SK-N-SH (cell line): Measurements from ENCODE around the gene C1orf35.

Source experiments
- CHD2 ChIP-seq: fragments of 150-350 bp; IDR thresholded peaks from 2 replicates; pipeline ENCODE4 v1.6.1; 2018; ENCODE audit warnings: low read length; ENCODE audit not compliant: partially characterized antibody
- EZH2phosphoT487 ChIP-seq: fragments of 200-600 bp; sonication (generic); IDR thresholded peaks from 2 replicates; pipeline ENCODE4 v1.6.1; 2017; ENCODE audit warnings: low read depth, mixed run types, mild to moderate bottlenecking, antibody characterized with exemption, moderate library complexity, borderline replicate concordance
- GATA2 ChIP-seq: sonication (generic); formaldehyde crosslinking; IDR thresholded peaks from 2 replicates; pipeline ENCODE4 v1.5.0; 2020; ENCODE audit warnings: mild to moderate bottlenecking, missing genetic modification reagents
- IRF3 ChIP-seq: fragments of 150-350 bp; IDR thresholded peaks from 2 replicates; pipeline ENCODE4 v1.6.1; 2016; ENCODE audit warnings: mild to moderate bottlenecking, low read depth, low read length
- MXI1 ChIP-seq: IDR thresholded peaks from 2 replicates; pipeline ENCODE4 v1.6.1; 2012; ENCODE audit warnings: mild to moderate bottlenecking, low read depth, low read length, improper control_type of control experiment
- PBX3 ChIP-seq: IDR thresholded peaks from 2 replicates; pipeline ENCODE4; 2012
- POLR2AphosphoS5 ChIP-seq: IDR thresholded peaks from 2 replicates; pipeline ENCODE4 v1.6.1; 2012; ENCODE audit warnings: low read depth, low read length
- RCOR1 ChIP-seq: fragments of 150-350 bp; IDR thresholded peaks from 2 replicates; pipeline ENCODE4 v1.6.1; 2017; ENCODE audit warnings: antibody characterized with exemption, low read length
- RFX5 ChIP-seq: IDR thresholded peaks from 2 replicates; pipeline ENCODE4 v1.6.1; 2012; ENCODE audit warnings: mild to moderate bottlenecking, improper control_type of control experiment, low read length
- SMC3 ChIP-seq: IDR thresholded peaks from 2 replicates; pipeline ENCODE4 v1.6.1; 2012; ENCODE audit warnings: low read depth, low read length, improper control_type of control experiment
- TF ChIP-seq, protein P1 (sequence below): fragments of 200-600 bp; sonication (generic); IDR thresholded peaks from 2 replicates; pipeline ENCODE4 v1.6.1; 2017; ENCODE audit warnings: antibody characterized with exemption, mild to moderate bottlenecking, moderate library complexity
- TF ChIP-seq, protein P2 (sequence below): IDR thresholded peaks from 2 replicates; pipeline ENCODE4 v1.4.0; 2012; ENCODE audit warnings: low read depth

DNA sequence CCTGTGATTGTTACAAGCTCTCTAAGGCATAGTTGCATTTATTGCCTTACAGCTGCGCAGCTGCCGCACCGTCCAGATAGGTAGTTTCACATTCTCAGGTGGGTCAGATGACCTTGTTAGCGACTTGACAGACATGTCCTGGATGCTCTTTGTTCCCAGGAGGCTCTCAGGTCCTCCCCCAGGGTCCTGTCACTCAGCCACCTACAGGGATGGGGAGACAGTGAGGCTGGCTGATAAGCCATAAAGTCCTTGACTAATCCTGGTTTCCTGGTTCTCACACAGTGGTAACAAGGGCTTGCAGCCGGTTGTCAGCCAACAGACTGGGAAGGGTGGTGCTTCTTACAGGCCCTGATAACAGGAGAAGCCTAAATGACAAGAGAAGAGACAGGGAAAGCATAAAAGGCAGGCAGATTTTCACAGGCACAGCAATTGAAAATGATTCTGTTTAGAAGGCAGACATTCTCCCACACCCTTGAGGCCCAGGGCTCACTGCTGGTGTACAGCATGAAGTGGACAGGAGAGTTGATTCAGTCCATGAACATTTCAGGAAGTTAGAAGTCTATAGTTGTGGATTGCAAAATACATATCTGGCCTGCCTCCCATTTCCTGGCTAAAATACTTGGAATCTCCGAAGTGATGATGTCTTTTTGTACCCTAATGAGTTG is 17.7 kb downstream of the C1orf35 start:
- TF ChIP-seq, protein P1, sequence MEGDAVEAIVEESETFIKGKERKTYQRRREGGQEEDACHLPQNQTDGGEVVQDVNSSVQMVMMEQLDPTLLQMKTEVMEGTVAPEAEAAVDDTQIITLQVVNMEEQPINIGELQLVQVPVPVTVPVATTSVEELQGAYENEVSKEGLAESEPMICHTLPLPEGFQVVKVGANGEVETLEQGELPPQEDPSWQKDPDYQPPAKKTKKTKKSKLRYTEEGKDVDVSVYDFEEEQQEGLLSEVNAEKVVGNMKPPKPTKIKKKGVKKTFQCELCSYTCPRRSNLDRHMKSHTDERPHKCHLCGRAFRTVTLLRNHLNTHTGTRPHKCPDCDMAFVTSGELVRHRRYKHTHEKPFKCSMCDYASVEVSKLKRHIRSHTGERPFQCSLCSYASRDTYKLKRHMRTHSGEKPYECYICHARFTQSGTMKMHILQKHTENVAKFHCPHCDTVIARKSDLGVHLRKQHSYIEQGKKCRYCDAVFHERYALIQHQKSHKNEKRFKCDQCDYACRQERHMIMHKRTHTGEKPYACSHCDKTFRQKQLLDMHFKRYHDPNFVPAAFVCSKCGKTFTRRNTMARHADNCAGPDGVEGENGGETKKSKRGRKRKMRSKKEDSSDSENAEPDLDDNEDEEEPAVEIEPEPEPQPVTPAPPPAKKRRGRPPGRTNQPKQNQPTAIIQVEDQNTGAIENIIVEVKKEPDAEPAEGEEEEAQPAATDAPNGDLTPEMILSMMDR = no peak
- no peak for TF ChIP-seq RFX5
- TF ChIP-seq POLR2AphosphoS5 = no peak
- no peak for TF ChIP-seq EZH2phosphoT487
- no peak for TF ChIP-seq IRF3
- TF ChIP-seq, protein P2, sequence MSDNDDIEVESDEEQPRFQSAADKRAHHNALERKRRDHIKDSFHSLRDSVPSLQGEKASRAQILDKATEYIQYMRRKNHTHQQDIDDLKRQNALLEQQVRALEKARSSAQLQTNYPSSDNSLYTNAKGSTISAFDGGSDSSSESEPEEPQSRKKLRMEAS = no peak
- TF ChIP-seq RCOR1 = no peak
- TF ChIP-seq SMC3 = no peak
- TF ChIP-seq GATA2 (CRISPR knock-in tag) = no peak
- TF ChIP-seq MXI1 = no peak
- no peak for TF ChIP-seq PBX3
- TF ChIP-seq CHD2 = no peak
